Choroid plexus epithelial cell (primary cell): ENCODE measurements around the gene DUS4L.

ENCODE experiments used
- DNase-seq: peaks from one replicate; pipeline ENCODE4 v3.0.0-alpha.2; 2010; ENCODE audit warnings: low read depth
- H3K4me3 ChIP-seq: 2 replicates; pipeline ENCODE4 v1.5.1; 2011; ENCODE audit warnings: low read depth, mild to moderate bottlenecking, control low read depth, low read length, moderate library complexity
- TF ChIP-seq, protein P1 (sequence below): conservative IDR thresholded peaks from 2 replicates; pipeline ENCODE4 v1.5.1; 2011; ENCODE audit warnings: low read depth, mild to moderate bottlenecking, control low read depth, inconsistent platforms, low read length, moderate library complexity

The DUS4L gene

DNA sequence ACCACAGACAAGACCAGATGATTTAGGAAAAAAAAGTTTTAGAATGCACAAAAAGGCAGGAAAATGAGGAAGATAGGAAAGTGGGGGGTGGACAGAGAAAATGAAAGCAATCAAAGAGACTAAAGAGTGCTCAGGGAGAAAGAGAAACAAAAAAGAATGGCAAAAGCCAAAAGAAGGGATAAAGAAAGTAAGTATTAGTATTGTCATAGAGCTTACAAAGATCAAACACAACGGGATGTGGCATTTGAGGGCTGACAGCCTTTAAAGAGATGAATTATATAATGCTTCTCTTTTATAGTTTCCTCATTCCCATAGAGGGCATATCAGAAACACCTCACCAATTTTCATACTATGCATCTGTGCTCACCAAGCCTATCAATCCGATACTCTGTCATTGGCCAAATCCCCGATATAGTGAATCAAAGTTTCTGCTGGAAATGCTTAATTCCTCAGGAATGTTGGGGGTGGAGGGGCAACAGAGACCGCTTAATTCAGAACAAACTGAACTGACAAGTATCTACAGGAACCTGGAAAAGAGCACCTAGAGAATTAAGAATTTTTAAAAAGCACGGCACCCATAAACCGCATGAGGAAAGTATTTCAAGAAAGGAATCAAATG, 2.8 kb upstream of the DUS4L start:
- H3K4me3 ChIP-seq, result no peak overlapping the region
- DNase-seq, result no peak
- TF ChIP-seq, protein P1, sequence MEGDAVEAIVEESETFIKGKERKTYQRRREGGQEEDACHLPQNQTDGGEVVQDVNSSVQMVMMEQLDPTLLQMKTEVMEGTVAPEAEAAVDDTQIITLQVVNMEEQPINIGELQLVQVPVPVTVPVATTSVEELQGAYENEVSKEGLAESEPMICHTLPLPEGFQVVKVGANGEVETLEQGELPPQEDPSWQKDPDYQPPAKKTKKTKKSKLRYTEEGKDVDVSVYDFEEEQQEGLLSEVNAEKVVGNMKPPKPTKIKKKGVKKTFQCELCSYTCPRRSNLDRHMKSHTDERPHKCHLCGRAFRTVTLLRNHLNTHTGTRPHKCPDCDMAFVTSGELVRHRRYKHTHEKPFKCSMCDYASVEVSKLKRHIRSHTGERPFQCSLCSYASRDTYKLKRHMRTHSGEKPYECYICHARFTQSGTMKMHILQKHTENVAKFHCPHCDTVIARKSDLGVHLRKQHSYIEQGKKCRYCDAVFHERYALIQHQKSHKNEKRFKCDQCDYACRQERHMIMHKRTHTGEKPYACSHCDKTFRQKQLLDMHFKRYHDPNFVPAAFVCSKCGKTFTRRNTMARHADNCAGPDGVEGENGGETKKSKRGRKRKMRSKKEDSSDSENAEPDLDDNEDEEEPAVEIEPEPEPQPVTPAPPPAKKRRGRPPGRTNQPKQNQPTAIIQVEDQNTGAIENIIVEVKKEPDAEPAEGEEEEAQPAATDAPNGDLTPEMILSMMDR, result no peak

DNA sequence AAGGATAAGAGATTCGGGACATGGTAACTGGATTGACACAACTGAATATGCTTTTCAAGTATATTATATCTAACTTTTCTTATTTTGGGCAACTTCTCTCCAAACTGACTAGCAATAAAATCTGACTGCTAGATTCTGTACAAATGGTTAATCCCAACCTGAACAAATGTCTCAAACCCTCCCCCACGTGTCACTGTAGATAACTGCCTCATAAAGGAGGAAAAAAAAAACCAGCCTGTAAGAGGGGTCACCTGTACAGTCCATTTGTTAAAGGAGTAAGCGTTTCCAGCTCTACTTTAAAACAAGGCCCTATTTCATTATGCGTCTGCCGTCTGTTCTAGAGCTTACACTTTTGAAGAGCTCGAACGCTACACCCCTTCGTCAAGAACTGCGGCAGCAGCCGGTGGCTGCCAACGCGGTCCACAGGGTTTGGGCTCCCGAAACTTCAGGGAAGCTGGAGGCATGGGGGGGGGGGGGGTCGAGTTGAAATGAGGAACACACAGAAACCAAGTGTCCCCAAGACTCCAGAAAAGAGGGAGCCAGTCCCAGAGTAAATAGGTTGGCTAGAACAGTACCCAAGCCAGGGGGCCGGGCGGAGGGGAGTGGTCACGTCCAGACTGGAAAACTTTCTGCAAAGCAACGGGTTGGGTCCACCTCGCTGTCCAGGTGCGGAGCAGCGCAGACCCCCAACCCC, 543 bp upstream of the DUS4L start:
- TF ChIP-seq, protein P1, result no peak
- peak overlapping the region; percentile 97 for H3K4me3 ChIP-seq
- DNase-seq, result peak; percentile 9

DNA sequence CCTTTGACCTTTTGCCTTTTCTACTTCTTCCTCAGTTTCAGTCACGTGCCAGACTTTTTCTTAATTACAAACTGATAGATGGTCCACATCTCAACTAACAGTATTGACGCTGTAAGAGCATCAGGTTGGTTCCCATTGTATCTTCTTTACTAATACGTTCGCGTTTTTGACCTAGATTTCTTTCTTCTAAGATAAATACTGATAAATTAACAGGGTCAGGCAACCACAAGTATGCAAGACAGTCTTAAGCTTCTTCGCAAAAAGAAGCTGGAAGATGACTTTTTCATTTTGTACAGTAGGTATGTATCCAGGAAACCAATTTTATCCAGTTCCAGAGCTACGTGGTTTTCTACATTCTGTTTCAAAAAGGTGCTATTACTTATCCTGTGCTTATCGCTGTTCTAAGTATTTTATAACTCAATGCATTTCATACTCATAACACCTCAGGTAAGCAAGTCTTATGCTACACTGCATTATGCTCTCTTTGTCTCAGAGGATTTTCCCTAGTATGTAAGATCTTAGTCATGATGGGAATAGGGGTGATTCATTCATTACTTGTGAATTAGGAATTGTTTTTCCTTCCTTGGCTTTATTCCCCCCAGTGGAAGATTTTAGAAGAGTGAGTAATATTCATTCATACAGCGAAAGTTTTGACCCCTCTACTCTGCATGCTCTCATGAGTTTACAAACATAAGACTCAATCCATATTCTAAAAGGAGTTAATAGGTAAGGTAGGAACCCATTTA, 955 bp downstream of the DUS4L start:
- TF ChIP-seq, protein P1, result no peak
- H3K4me3 ChIP-seq, result peak overlapping the region; percentile 97
- DNase-seq, result peak; percentile 67

DNA sequence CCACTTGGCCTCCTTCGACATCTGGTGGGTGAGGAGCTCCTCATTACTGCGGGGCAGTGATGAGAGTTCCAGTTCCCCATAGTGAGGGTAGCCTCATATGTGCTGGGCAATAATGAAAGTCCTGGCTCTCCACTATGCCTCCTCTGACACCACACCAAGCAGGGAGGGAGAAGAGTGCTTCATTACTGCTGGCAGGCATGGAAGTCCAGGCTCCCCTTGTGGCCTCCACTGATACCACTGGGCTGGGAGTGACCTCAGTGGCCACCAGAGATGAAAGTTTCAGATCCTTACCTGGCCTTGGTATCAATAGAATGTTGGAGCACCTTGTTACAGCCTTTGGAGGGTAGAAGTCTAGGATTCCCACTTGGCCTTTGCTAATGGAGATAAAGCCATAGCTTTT, 6.5 kb downstream of the DUS4L start:
- H3K4me3 ChIP-seq, result no peak overlapping the region
- TF ChIP-seq, protein P1, result no peak
- DNase-seq, result no peak

DNA sequence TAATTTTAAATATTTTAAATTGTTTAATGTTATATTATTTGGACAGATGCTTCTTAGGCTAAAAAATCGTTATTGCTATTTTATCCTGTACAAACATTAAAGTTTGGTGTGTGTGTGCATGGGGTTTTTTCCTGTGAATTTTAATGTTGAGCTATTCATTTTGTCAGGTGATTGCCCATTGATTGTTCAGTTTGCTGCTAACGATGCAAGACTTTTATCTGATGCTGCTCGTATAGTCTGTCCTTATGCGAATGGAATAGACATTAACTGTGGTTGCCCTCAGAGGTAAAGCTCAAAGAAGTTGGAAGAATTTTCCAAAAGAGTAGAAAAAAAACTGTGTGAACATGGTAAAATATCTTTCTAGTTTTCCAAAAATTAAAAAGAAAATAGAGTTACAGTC, 9.8 kb downstream of the DUS4L start:
- DNase-seq, result no peak
- TF ChIP-seq, protein P1, result no peak
- H3K4me3 ChIP-seq, result no peak overlapping the region

DNA sequence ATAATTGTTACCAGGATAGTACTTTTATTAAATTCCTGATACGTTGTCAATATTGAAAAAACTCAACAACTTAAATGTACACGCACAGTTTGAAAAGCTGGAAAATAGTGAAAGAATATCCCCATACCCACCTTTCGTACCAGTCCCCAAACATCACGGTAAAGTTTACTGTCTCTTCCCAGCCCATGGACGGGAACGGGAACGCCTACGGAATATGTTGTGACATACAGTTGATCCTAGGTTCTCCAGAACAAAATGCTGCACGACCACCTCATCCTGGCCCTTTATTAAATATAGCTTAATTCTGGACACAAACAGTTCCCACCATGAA, 15.7 kb downstream of the DUS4L start:
- TF ChIP-seq, protein P1, result no peak
- H3K4me3 ChIP-seq, result peak overlapping the region; percentile 83
- no peak for DNase-seq
